ENCODE results near the gene UBE4A. TPM values are rescaled to one million over a fixed set of nuclear protein-coding genes. Genes with fewer than 3 reads are reported as not detected.

UBE4A gene
- total and polyA plus RNA-seq, 9 of the 15 experiments (the other 6 are each of a cell fraction or from before 2014, with no cell fraction given): 13.5 to 45.2 (median 26.8) TPM

DNA sequence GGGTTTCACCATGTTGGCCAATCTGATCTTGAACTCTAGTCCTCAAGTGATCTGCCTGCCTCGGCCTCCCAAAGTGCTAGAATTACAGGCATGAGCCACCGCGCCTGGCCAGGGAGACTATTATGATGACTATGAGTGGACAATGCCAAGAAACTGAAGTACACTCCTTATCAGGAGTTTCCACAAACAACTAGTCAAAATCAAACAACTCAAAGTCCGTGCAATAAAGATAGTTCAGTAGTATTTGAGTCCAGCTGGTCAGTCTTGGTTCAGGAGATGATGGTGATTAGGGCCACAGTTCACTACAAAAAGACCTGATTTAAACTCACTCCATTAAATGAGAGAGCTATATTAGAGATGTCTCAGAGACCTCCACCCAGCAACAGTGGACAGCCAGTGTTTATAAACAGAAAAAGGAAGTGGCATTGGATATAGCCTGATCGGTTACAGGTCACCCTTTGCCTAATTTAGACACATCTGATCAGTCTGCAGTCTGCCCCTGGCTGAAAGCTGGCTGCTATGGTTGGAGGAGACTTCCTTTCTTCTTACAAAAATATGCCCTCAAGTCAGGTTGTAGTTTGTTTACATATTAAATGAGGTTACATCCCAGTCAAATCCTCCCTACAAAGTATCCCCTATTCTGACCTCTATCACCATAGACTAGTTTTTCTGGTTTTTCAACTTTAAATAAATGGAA lies 37.9 kb upstream of the UBE4A start (continued):
- peak; percentile 59 for TF ChIP-seq TCF3 (CRISPR knock-in tag; IDR thresholded peaks at IDR 0.05)
- TF ChIP-seq SPI1 (IDR thresholded peaks at IDR 0.05; ENCODE audit: borderline replicate concordance, low read depth, low read length): peak; percentile 85

GRCh38 chr11:118322721-118323120 lies 36.7 kb upstream of the UBE4A start:
- no peak overlapping the region for H2AFZ ChIP-seq (ENCODE audit: low read depth, low read length)
- intact Hi-C loops (cut with micrococcal nuclease): no loop called here

More at GRCh38 chr11:118322721-118323120, 36.7 kb upstream of the UBE4A start:
- Histone ChIP-seq H3K9ac (ENCODE audit: insufficient read depth in 1 of 2, low read depth in 2 of 2, low read length in 2 of 2) (no peak overlapping the region), H3K36me3 (ENCODE audit: control insufficient read depth, insufficient read depth, low read length) (no peaks in the 10 kb centered on the region), H3K4me1 (replicated peaks in 1 of 2; ENCODE audit: control insufficient read depth in 2 of 2, insufficient read depth in 2 of 2, low read length in 2 of 2) (peaks cover 10 to 23% of the 10 kb centered on the region in 2 experiments), H3K27me3 (ENCODE audit: control insufficient read depth in 2 of 2, insufficient read depth in 2 of 2, low read length in 2 of 2) (no peaks in the 10 kb centered on the region), H3K9me1 (ENCODE audit: control insufficient read depth, insufficient read depth, low read length) (no peaks in the 10 kb centered on the region), H3K4me2 (ENCODE audit: insufficient read depth, low read length) (no peak overlapping the region), H3K4me3 (no peak overlapping the region), H4K20me1 (replicated peaks; ENCODE audit: control insufficient read depth, insufficient read depth, low read length) (no peaks in the 10 kb centered on the region), H3K79me2 (ENCODE audit: control insufficient read depth, insufficient read depth, low read length) (no peaks in the 10 kb centered on the region), H3K27ac (ENCODE audit: extremely low read depth, low read depth, low read length) (no peak overlapping the region), H3K9me3 (replicated peaks; ENCODE audit: control insufficient read depth, insufficient read depth, low read depth, low read length) (no peaks in the 10 kb centered on the region)
- in situ Hi-C loops (cut with MboI): no loop called here
- FAIRE-seq: no peak
- DNase-seq (ENCODE audit: extremely low read depth in 1 of 4, low spot score in 3 of 4): no peak
- no TSS peak for BruUV-seq (replicated peaks)
- no peak for ATAC-seq
- no peak for TF ChIP-seq ARID4B (CRISPR knock-in tag; IDR thresholded peaks at IDR 0.05)
- no peak for TF ChIP-seq STAG1 (CRISPR knock-in tag; IDR thresholded peaks at IDR 0.05; ENCODE audit: borderline replicate concordance)
- no peak for TF ChIP-seq SMARCB1 (IDR thresholded peaks at IDR 0.05; ENCODE audit: insufficient read length, low read depth)
- TF ChIP-seq LEF1 (IDR thresholded peaks at IDR 0.05): no peak
- TF ChIP-seq CBX5 (IDR thresholded peaks at IDR 0.05; ENCODE audit: borderline replicate concordance, low read depth): no peak
- no peak for TF ChIP-seq TFE3 (CRISPR knock-in tag; IDR thresholded peaks at IDR 0.05)
- ChIA-PET CTCF (ENCODE audit: low intra/inter-chr PET ratio) (no interaction called here), POLR2A (no interaction called here)
- WGBS (ENCODE audit: insufficient coverage, low coverage, missing lambda C conversion rate): 59% methylated on average over 15 of the region's 19 CpGs

Data from K562 (cell line).